GM13977 (cell line): ENCODE data around the gene NPAS1.

Experiments
- DNase-seq: peaks from one replicate; pipeline ENCODE4 v3.0.0; 2012; ENCODE audit warnings: low spot score
- in situ Hi-C: fragments of 300-500 bp; cut with MboI; formaldehyde crosslinking; loops from one replicate; pipeline ENCODE4 v1.12.0; 2022; ENCODE audit warnings: low sequenced_read_pairs, low pct_unique_long_range_greater_than_20kb, mixed read lengths, inconsistent platforms; ENCODE audit not compliant: unreplicated experiment
- TF ChIP-seq, protein P1 (sequence below): IDR thresholded peaks from 2 replicates; pipeline ENCODE4 v1.5.1; 2012; ENCODE audit warnings: mild to moderate bottlenecking, control low read depth; ENCODE audit not compliant: insufficient read depth; ENCODE audit errors: extremely low read depth, missing control alignments

NPAS1 gene

DNA sequence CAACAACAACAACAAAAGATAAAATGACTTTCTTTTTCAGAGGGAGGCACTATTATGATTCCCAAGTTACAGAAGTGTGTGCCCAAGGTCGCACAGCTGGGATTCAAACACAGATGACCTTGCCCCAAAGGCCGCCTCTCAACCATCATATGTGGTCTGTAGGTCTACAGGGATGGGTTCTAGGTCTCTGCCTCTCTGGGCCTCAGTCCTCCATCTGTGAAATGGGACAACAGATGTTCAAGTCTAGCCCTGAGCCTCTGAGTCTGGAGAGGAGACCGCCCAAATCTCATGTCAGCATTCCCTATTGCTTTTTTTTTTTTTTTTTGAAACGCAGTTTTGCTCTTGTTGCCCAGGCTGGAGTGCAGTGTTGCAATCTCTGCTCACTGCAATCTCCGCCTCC lies 4.9 kb downstream of the NPAS1 start:
- in situ Hi-C loops = no loop called here
- TF ChIP-seq, protein P1, sequence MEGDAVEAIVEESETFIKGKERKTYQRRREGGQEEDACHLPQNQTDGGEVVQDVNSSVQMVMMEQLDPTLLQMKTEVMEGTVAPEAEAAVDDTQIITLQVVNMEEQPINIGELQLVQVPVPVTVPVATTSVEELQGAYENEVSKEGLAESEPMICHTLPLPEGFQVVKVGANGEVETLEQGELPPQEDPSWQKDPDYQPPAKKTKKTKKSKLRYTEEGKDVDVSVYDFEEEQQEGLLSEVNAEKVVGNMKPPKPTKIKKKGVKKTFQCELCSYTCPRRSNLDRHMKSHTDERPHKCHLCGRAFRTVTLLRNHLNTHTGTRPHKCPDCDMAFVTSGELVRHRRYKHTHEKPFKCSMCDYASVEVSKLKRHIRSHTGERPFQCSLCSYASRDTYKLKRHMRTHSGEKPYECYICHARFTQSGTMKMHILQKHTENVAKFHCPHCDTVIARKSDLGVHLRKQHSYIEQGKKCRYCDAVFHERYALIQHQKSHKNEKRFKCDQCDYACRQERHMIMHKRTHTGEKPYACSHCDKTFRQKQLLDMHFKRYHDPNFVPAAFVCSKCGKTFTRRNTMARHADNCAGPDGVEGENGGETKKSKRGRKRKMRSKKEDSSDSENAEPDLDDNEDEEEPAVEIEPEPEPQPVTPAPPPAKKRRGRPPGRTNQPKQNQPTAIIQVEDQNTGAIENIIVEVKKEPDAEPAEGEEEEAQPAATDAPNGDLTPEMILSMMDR = no peak
- no peak for DNase-seq

DNA sequence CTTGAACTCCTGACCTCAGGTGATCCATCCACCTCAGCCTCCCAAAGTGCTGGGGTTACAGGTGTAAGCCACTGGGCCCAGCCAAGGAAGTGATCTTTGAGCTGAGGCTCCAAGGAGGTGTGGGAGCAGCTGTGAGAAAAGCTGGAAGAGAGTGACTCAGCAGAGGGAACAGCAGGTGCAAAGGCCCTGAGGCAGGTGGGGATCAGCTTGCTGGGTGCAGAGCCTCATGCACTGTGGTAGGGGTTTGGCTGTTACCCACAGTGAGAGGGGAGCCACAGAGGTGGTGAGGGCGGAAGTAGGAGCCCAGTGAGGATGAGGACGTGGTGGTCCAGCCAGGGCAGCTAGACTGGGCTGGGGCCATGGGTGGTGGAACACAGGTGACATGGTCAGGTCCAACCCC lies 6.5 kb downstream of the NPAS1 start:
- in situ Hi-C loops = no loop called here
- DNase-seq = no peak
- TF ChIP-seq, protein P1 = no peak

DNA sequence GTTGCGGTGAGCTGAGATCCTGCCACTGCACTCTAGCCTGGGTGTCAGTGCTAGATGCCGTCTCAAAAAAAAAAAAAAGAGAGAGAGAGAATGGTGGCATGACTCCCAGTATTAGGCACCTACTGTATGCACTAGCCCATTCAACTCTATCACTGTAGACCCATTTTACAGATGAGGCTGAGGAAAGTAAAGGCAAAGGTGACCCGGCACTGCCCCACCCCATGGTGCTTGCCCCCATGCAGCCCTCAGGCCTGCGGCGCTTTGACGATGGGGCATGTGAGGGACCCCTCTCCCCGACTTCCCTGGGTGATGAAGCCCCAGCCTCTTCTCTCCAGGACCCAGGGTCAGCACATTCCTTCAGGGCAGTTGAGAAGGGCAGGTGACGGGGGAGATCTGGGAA lies 7.3 kb downstream of the NPAS1 start:
- DNase-seq = no peak
- TF ChIP-seq, protein P1 = no peak
- in situ Hi-C loops = no loop called here

DNA sequence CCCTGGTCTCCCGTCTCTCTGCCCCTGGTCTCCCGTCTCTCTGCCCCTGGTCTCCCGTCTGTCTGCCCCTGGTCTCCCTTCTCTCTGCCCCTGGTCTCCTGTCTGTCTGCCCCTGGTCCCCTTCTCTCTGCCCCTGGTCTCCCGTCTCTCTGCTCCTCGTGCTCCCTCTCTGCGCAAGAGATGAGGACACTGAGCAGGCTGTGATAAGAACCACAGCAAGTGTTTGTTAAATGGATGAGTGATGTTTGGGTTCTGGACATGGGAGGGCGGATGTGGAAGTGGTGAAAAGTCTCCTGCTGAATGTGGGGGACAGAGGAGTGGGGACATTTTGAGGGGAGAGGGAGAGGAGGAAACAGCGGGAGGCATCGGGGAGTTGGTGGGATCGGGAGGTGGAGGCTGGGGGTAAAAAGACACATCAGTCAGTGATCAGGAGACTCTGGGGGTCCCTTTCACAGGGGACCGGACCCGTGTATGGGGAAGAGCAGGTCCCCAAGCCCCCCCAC lies 8.0 kb downstream of the NPAS1 start:
- TF ChIP-seq, protein P1 = no peak
- DNase-seq = no peak
- in situ Hi-C loops = no loop called here

DNA sequence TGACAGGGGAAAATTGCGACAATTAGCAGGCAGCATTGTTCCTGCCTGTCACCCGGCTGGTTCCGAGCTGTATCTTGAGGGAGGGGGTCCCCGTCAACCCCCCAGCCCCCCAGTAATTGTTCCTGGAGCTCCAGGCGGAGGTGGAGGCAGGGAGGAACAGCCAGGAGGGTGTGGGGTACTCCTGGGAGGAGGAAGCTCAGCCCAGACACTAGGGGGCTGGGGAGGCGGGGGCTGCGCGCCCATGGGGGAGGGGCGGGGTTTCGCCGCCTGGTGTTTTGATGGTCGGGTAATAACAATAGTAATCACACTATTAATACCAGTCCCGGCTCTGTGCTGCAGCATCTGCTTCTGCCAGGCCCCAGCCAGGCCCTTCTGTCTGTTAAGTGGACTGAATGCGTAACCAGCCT lies 8.6 kb downstream of the NPAS1 start:
- in situ Hi-C loops = no loop called here
- TF ChIP-seq, protein P1 = no peak
- DNase-seq = no peak

DNA sequence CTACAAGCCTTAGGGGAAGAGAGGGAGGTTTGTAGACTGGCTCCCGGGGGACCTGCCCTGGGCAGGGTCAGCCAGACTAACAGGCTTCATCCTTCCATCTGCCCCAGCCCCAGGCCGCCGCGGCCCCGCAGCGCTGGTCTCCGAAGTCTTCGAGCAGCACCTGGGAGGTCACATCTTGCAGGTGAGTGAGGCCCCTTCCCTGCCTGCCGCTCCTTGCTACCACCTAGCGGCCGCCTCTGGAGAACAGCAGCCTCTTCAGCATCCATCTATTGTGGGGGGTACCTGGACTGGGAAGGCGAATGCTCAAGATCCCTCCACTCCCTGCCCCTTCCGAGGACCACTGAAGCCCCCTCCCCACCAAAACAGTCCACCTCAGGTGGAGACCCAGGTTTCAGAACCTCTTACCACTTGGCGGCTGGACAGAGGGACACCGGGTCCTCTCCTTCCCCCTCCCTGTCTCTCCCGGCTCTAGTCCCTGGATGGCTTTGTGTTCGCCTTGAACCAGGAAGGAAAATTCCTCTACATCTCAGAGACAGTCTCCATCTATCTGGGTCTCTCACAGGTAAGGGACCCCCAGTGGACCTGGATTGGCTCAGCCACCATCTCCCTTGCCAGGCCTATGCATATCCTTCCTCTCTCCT lies 12.7 kb downstream of the NPAS1 start:
- DNase-seq = peak; percentile 86
- in situ Hi-C loops = no loop called here
- TF ChIP-seq, protein P1 = peak; percentile 86
